ENCODE measurements around the gene TPCN2. TPM values are rescaled to one million over a fixed set of nuclear protein-coding genes. Genes with fewer than 3 reads are reported as not detected.

The TPCN2 gene
- total RNA-seq, 4 donors from 2014 or later: 18.7 to 34.5 (median 24.7) TPM

GRCh38 chr11:69180726-69181125 is 132.0 kb downstream of the TPCN2 start:
- TF ChIP-seq EP300 (IDR thresholded peaks at IDR 0.05): no peak
- TF ChIP-seq POLR2AphosphoS5 (IDR thresholded peaks at IDR 0.05): no peak
- no peak for TF ChIP-seq CTCF (IDR thresholded peaks at IDR 0.05)
- no peak for TF ChIP-seq POLR2A (IDR thresholded peaks at IDR 0.05; ENCODE audit: low read depth)
- Histone ChIP-seq H3K36me3 (no peaks in the 10 kb centered on the region), H3K4me3 (no peak overlapping the region), H3K27ac (replicated peaks in 1 of 4) (no peak overlapping the region), H3K4me1 (no peaks in the 10 kb centered on the region), H3K27me3 (no peaks in the 10 kb centered on the region), H3K9me3 (peaks cover 0 to 7% (median 4%) of the 10 kb centered on the region in 4 donors)
- DNase-seq (ENCODE audit: extremely low spot score): no peak
- intact Hi-C loops (cut with DNase I): no loop called here
- WGBS: 89% methylated on average over 1 of the region's 3 CpGs

GRCh38 chr11:69183613-69184012 is 134.9 kb downstream of the TPCN2 start:
- H3K4me1 ChIP-seq: no peaks in the 10 kb centered on the region
- no peaks in the 10 kb centered on the region for H3K36me3 ChIP-seq
- no peak for TF ChIP-seq CTCF (IDR thresholded peaks at IDR 0.05)
- no peak for TF ChIP-seq POLR2AphosphoS5 (IDR thresholded peaks at IDR 0.05)
- TF ChIP-seq POLR2A (IDR thresholded peaks at IDR 0.05; ENCODE audit: low read depth): no peak
- no peak for TF ChIP-seq EP300 (IDR thresholded peaks at IDR 0.05)
- H3K9me3 ChIP-seq: peaks cover 0 to 17% (median 10%) of the 10 kb centered on the region in 4 donors
- H3K27me3 ChIP-seq: peaks cover 0 to 6% (median 0%) of the 10 kb centered on the region in 4 donors
- H3K4me3 ChIP-seq: no peak overlapping the region
- intact Hi-C loops (cut with DNase I): no loop called here
- DNase-seq (ENCODE audit: extremely low spot score): no peak
- H3K27ac ChIP-seq (replicated peaks in 1 of 4): no peak overlapping the region
- 86% methylated on average over 8 of the region's 8 CpGs for WGBS

Small RNA genes within 50 kb of the gene (small RNA-seq; reads per million reads assigned to genes)
- gene MIR3164: 0 to 0.56 (median 0) reads per million in 3 donors

Other genes starting within 250 kb of the TPCN2 start
- 100 to 1,000 TPM in 2 of 4 donors, 10 to 100 TPM in 2; 36.1 to 122 (median 77.5) TPM for gene CPT1A, start 207.0 kb upstream of the TPCN2 start, total RNA-seq
- gene MRPL21, start 145.1 kb upstream of the TPCN2 start, total RNA-seq: 10 to 100 TPM; 47.2 to 66.2 (median 51.2) TPM
- 10 to 100 TPM; 11.6 to 30.8 (median 28.0) TPM for gene IGHMBP2, start 145.0 kb upstream of the TPCN2 start, total RNA-seq
- 1 to 10 TPM in 1 of 4 donors, under 1 TPM in 2, not detected in 1; 0.32 to 2.5 (median 0.66) TPM for gene MRGPRD, start 67.9 kb upstream of the TPCN2 start, total RNA-seq
- gene MRGPRF, start 35.7 kb upstream of the TPCN2 start, total RNA-seq: 100 to 1,000 TPM in 3 of 4 donors, 10 to 100 TPM in 1; 77.9 to 206 (median 126) TPM
- gene SMIM38, start 107.0 kb downstream of the TPCN2 start, total RNA-seq: 1 to 10 TPM in 3 of 4 donors, under 1 TPM in 1; 0.50 to 4.2 (median 2.6) TPM
- not detected for gene MYEOV, start 245.2 kb downstream of the TPCN2 start, total RNA-seq

Measured in esophagus muscularis mucosa (tissue), 4 donors.